SU-DHL-6 (cell line): ENCODE data around the gene KLLN.
"Not testable (repeated sequence)": the region's sequence is repeated elsewhere in the genome, so short reads cannot be mapped to it uniquely, and the experiment has no call there.

Experiments used
- CTCF ChIP-seq: fragments of 200-600 bp; sonication (generic); IDR thresholded peaks from one replicate; pipeline ENCODE4 v1.5.1; 2017; ENCODE audit warnings: antibody characterized with exemption, mild to moderate bottlenecking, low read length, moderate library complexity; ENCODE audit not compliant: insufficient read depth, poor library complexity, severe bottlenecking
- EZH2phosphoT487 ChIP-seq: fragments of 200-600 bp; sonication (generic), shearing (Covaris generic); conservative IDR thresholded peaks from 2 replicates; pipeline ENCODE4 v1.6.1; 2018; ENCODE audit warnings: mild to moderate bottlenecking, antibody characterized with exemption, low read length, moderate library complexity, mixed read lengths

- TF ChIP-seq CTCF, EZH2phosphoT487: not testable (repeated sequence)
Measured at GRCh38 chr10:87903396-87903795, 40.1 kb upstream of the KLLN start.
